ENCODE results near the gene OR14A16. TPM values are rescaled to one million over a fixed set of nuclear protein-coding genes. Genes with fewer than 3 reads are reported as not detected.

OR14A16 gene
- polyA plus RNA-seq, 3 donors: not detected

GRCh38 chr1:247864644-247865043 is 40.7 kb upstream of the OR14A16 start:
- no peaks in the 10 kb centered on the region for H3K9me3 ChIP-seq (replicated peaks in 1 of 2; ENCODE audit: control insufficient read depth in 1 of 2, insufficient read depth in 1 of 2, low read length in 2 of 2)
- TF ChIP-seq, protein P1, sequence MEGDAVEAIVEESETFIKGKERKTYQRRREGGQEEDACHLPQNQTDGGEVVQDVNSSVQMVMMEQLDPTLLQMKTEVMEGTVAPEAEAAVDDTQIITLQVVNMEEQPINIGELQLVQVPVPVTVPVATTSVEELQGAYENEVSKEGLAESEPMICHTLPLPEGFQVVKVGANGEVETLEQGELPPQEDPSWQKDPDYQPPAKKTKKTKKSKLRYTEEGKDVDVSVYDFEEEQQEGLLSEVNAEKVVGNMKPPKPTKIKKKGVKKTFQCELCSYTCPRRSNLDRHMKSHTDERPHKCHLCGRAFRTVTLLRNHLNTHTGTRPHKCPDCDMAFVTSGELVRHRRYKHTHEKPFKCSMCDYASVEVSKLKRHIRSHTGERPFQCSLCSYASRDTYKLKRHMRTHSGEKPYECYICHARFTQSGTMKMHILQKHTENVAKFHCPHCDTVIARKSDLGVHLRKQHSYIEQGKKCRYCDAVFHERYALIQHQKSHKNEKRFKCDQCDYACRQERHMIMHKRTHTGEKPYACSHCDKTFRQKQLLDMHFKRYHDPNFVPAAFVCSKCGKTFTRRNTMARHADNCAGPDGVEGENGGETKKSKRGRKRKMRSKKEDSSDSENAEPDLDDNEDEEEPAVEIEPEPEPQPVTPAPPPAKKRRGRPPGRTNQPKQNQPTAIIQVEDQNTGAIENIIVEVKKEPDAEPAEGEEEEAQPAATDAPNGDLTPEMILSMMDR (IDR thresholded peaks at IDR 0.05): no peak
- DNase-seq: no peak
- no peak overlapping the region for H2AFZ ChIP-seq (ENCODE audit: insufficient read depth, low read depth, low read length, poor library complexity, severe bottlenecking)
- H3K4me1 ChIP-seq (ENCODE audit: control insufficient read depth in 1 of 2, insufficient read depth in 2 of 2, low read length in 2 of 2): no peaks in the 10 kb centered on the region
- H3K9ac ChIP-seq (ENCODE audit: insufficient read depth, low read length, poor library complexity, severe bottlenecking): no peak overlapping the region
- peaks cover 7 to 46% of the 10 kb centered on the region in 2 donors for H3K36me3 ChIP-seq (replicated peaks in 1 of 2; ENCODE audit: control insufficient read depth in 1 of 2, insufficient read depth in 2 of 2, low read length in 2 of 2)
- no peaks in the 10 kb centered on the region for H3K79me2 ChIP-seq (ENCODE audit: insufficient read depth, low read length)
- H3K27ac Mint-ChIP-seq: peak overlapping the region in 2 of 7 donors; percentile 19 to 23
- peaks cover 8 to 45% of the 10 kb centered on the region in 2 donors for H3K36me3 Mint-ChIP-seq
- no peaks in the 10 kb centered on the region for H3K27me3 ChIP-seq (ENCODE audit: control insufficient read depth in 2 of 2, insufficient read depth in 2 of 2, low read length in 2 of 2)
- no peaks in the 10 kb centered on the region for H3K4me1 Mint-ChIP-seq
- H3K27ac ChIP-seq (ENCODE audit: low read depth in 1 of 2, low read length in 2 of 2): no peak overlapping the region
- 93% methylated on average over 17 of the region's 17 CpGs for WGBS (ENCODE audit: insufficient coverage)
- no peak overlapping the region for H3K4me3 ChIP-seq (replicated peaks in 1 of 3; ENCODE audit: low read depth in 2 of 3, low read length in 3 of 3)
- intact Hi-C loops (cut with micrococcal nuclease): no loop called here
- no peaks in the 10 kb centered on the region for H4K20me1 ChIP-seq (ENCODE audit: insufficient read depth, low read length)
- H3K4me2 ChIP-seq (replicated peaks; ENCODE audit: extremely low read depth, low read length, poor library complexity, severe bottlenecking): no peak overlapping the region
- H3K4me3 Mint-ChIP-seq: no peak overlapping the region
- H3K27me3 Mint-ChIP-seq (ENCODE audit: low read depth in 3 of 3): peaks cover 0 to 3% (median 3%) of the 10 kb centered on the region in 3 donors
- H3K9me3 Mint-ChIP-seq: peaks cover 0 to 9% (median 1%) of the 10 kb centered on the region in 7 donors

DNA sequence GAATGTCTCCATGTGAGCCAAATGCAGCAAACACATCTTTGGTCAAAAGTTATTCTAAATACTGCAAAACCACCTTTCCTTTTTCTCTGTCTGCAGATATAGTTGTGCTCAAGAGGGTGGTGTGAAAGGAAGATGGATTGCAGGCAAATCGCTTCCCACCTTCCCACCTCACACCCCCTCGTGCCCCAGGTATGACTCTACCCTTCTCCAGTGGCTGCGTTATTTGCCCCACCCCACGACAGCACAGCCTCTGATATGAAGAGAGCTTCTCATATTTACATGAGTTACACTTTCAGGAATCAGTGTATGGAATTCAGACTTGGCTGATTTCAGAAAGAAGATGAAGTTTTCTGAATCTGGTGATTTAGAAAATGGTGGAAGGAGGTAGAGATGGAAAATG is 38.8 kb upstream of the OR14A16 start:
- peaks cover under 1 to 27% of the 10 kb centered on the region in 2 donors for H3K36me3 ChIP-seq (replicated peaks in 1 of 2; ENCODE audit: control insufficient read depth in 1 of 2, insufficient read depth in 2 of 2, low read length in 2 of 2)
- no peak for DNase-seq
- Mint-ChIP-seq H3K27me3 (ENCODE audit: low read depth in 3 of 3) (peaks cover 6 to 14% (median 13%) of the 10 kb centered on the region in 3 donors), H3K36me3 (peaks cover 2 to 28% of the 10 kb centered on the region in 2 donors), H3K4me1 (peaks cover 13% of the 10 kb centered on the region), H3K27ac (no peak overlapping the region), H3K9me3 (peaks cover 0 to 5% (median 0%) of the 10 kb centered on the region in 7 donors), H3K4me3 (no peak overlapping the region)
- H3K79me2 ChIP-seq (ENCODE audit: insufficient read depth, low read length): no peaks in the 10 kb centered on the region
- H3K9ac ChIP-seq (ENCODE audit: insufficient read depth, low read length, poor library complexity, severe bottlenecking): no peak overlapping the region
- peaks cover 0 to 7% of the 10 kb centered on the region in 2 donors for H3K27me3 ChIP-seq (ENCODE audit: control insufficient read depth in 2 of 2, insufficient read depth in 2 of 2, low read length in 2 of 2)
- no CpG with 5 or more reads among the region's 4 CpGs for WGBS (ENCODE audit: insufficient coverage)
- H3K27ac ChIP-seq (ENCODE audit: low read depth in 1 of 2, low read length in 2 of 2): no peak overlapping the region
- no peaks in the 10 kb centered on the region for H3K9me3 ChIP-seq (replicated peaks in 1 of 2; ENCODE audit: control insufficient read depth in 1 of 2, insufficient read depth in 1 of 2, low read length in 2 of 2)
- no peak overlapping the region for H2AFZ ChIP-seq (ENCODE audit: insufficient read depth, low read depth, low read length, poor library complexity, severe bottlenecking)
- no peak overlapping the region for H3K4me3 ChIP-seq (replicated peaks in 1 of 3; ENCODE audit: low read depth in 2 of 3, low read length in 3 of 3)
- H3K4me1 ChIP-seq (ENCODE audit: control insufficient read depth in 1 of 2, insufficient read depth in 2 of 2, low read length in 2 of 2): peaks cover 5 to 6% of the 10 kb centered on the region in 2 donors
- intact Hi-C loops (cut with micrococcal nuclease): no loop called here
- H4K20me1 ChIP-seq (ENCODE audit: insufficient read depth, low read length): no peaks in the 10 kb centered on the region
- TF ChIP-seq, protein P1 (IDR thresholded peaks at IDR 0.05): no peak
- no peak overlapping the region for H3K4me2 ChIP-seq (replicated peaks; ENCODE audit: extremely low read depth, low read length, poor library complexity, severe bottlenecking)

Data from CD14-positive monocyte (primary cell).